HG03103 (cell line): Measurements from ENCODE around the gene C3orf38.
"Not testable (repeated sequence)": the region's sequence is repeated elsewhere in the genome, so short reads cannot be mapped to it uniquely, and the experiment has no call there.

Experiments
- ATAC-seq: cut with Tn5 transposase; IDR thresholded peaks from one replicate; pipeline ENCODE4 v1.9.1; 2021; ENCODE audit warnings: low read depth; ENCODE audit not compliant: unreplicated experiment

Gene C3orf38

GRCh38 chr3:88151358-88151757 lies 1.6 kb downstream of the C3orf38 start:
- ATAC-seq: no peak

DNA sequence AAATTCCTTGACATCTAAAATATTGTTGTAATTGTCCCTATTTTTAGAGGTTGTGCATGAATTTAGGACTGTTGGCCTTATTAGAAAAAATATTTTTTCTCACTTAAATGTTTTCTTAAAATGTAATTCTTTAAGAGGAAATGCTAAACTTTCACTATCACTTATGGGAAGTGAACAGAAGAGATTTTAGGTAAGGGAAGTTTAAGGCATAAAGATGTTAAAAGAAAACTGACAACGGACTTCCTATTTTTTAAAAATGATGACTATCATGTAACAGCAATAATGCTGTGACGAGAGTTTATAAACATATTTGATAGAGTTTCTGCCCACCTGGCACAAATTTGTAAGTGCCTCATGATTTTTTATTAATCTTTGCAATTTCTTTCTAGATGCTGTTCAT lies 3.1 kb downstream of the C3orf38 start:
- no peak for ATAC-seq

- no peak for ATAC-seq
These were observed 16.7 kb downstream of the C3orf38 start for GRCh38 chr3:88166419-88166971.

DNA sequence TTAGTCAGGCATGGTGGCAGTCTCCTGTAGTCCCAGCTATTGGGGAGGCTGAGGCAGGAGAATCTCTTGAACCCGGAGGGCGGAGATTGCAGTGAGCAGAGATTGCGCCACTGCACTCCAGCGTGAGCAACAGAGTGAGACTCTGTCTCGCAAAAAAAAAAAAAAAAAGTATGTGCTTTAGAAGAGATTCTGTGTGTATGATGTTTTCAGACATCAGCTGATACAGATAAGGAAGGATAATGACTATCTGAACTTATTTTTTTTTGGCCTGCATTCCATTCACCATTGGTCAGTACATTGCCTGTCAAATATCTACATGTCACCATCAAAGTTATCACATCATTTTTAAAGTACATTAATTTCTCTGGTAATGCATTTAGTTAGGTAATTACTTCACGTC lies 17.4 kb downstream of the C3orf38 start:
- no peak for ATAC-seq

- no peak for ATAC-seq
These were observed 17.9 kb downstream of the C3orf38 start for GRCh38 chr3:88167704-88168103.

DNA sequence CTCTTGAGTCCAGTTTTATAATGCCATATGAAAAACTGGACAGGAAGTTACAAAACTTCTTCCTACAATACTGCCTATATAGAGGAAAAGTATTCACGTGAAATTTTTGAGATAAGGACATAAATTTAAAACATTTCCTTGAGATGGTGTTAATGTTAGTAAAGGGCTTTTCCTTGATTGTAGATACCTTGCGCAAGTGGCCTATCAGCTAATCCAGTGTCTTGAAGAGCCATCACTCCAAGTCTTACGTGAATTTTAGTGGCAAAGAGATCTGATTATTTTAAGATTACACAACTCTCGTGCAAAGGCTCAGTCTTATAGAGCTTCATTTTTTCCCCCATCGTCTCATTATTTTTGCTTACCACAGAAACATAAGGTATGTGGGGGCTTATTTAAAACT lies 18.4 kb downstream of the C3orf38 start:
- no peak for ATAC-seq

DNA sequence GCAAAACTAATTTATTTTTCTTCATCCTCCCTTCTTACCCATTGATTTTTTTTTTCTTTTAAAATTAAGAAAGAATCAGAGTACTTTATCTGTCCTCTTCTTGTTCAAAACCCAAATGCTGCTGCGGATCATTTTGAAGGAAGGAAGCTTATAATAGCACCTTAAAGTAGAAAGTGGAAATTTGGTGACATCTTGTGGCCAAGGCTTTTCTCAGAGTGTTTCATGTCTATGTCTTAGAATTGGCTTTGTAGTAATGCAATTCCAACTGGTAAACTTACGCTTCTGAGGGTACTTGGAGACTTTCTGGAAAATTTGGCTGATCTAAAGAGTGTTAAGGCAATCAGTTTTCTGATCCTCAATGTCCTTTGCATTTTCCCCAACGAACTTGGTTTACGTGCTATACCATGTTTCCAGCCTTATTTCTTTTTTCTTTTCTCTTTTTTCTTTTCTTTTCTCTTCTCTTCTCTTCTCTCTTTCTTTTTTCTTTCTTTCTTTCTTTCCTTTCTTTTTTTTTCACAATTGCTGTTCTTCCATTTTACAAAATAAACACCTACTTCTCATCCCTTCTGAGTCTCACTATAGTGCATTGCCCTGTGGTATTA lies 30.7 kb downstream of the C3orf38 start:
- ATAC-seq: peak; percentile 91

GRCh38 chr3:88182165-88182918 lies 32.6 kb downstream of the C3orf38 start:
- not testable (repeated sequence) for ATAC-seq

- no peak for ATAC-seq
These were observed 38.7 kb downstream of the C3orf38 start for GRCh38 chr3:88188436-88188835.

DNA sequence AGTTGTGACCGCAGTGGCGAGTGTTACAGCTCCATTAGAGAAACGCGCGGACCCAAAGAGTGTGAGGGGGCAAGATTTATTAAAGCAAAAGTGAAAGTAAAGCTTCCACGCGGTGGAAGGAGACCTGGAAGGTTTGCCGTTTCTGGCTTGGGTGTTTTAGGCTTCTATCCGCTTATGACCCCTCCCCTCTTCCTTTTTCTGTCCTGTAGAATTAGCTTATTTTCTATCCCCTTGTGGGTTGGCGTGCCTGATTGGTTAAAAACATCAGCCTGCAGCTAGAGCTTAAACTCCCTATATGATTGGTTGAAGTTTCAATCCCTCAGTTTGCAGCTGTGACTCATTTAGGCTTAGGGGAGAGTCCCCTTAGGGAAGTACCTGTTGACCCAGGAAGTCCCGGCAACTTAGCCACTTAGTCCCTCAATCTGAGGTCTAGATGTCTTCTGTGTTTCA lies 39.6 kb downstream of the C3orf38 start:
- ATAC-seq: peak; percentile 72

GRCh38 chr3:88191872-88192409 lies 42.2 kb downstream of the C3orf38 start:
- no peak for ATAC-seq

DNA sequence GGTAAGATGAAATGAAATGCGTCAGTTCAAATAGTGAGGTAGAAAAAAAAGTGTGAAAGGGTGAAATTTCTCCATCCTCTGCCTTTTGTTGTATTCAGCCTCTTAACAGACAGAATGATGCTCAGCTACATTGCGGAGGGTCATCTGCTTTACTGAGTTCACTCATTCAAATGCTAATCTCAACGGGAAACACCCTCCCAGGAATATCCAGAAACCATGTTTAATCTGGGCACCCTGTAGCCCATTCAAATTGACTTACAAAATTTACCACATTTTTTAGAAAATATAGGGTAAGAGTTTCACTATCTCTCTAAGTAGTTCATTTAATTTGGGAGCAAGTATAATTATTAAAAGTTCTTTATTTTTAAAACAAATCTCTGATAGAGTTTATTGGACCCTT lies 42.9 kb downstream of the C3orf38 start:
- ATAC-seq: no peak

DNA sequence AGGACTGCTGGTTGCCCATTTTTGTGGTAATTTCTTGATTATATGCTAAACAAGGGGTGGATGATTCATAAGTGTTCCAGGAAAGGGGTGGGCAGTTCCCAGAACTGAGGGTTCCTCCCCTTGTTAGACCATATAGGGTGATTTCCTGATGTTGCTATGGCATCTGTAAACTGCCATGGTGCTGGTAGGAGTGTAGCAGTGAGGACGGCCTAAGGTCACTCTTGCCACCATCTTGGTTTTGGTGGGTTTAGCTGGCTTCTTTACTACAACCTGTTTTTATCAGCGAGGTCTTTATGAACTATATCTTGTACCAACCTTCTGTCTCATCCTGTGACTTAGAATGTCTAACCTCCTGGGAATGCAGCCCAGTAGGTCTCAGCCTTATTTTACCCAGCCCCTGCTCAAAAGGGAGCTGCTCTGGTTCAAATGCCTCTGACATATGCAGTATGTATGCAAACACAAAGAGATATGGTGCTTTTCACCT lies 46.2 kb downstream of the C3orf38 start:
- no peak for ATAC-seq

- no peak for ATAC-seq
These were observed 48.4 kb downstream of the C3orf38 start for GRCh38 chr3:88198121-88198520.

GRCh38 chr3:88203642-88204055 lies 53.9 kb downstream of the C3orf38 start:
- ATAC-seq: peak; percentile 95
